HEK293T (cell line): Measurements from ENCODE around the gene KCNIP1.

ENCODE experiments used
- CTCF ChIA-PET: fragments of 350-600 bp; formaldehyde crosslinking; extraction: SDS; loops from one replicate; lab custom pipeline; 2021; ENCODE audit warnings: antibody characterized with exemption, inconsistent platforms; lab: Yijun Ruan, JAX
- POLR2A ChIA-PET: fragments of 350-600 bp; formaldehyde crosslinking; extraction: SDS; loops from one replicate; lab custom pipeline; 2020; ENCODE audit warnings: antibody characterized with exemption, inconsistent platforms; lab: Yijun Ruan, JAX
- DNase-seq: peaks from one replicate; pipeline ENCODE4 v3.0.0; 2012; ENCODE audit warnings: mixed read lengths; ENCODE audit errors: extremely low spot score
- ARNT ChIP-seq: fragments of 450-650 bp; IDR thresholded peaks from 2 replicates; pipeline ENCODE4 v1.6.1; 2017; ENCODE audit warnings: mild to moderate bottlenecking
- BHLHE40 ChIP-seq: fragments of 450-650 bp; IDR thresholded peaks from 2 replicates; pipeline ENCODE4 v1.6.1; 2016; ENCODE audit warnings: mild to moderate bottlenecking, moderate library complexity, borderline replicate concordance
- CTBP1 ChIP-seq: fragments of 450-650 bp; IDR thresholded peaks from 2 replicates; pipeline ENCODE4 v1.6.1; 2016; ENCODE audit warnings: borderline replicate concordance
- ELF4 ChIP-seq: fragments of 450-650 bp; IDR thresholded peaks from 2 replicates; pipeline ENCODE4 v1.6.1; 2017; ENCODE audit warnings: antibody characterized with exemption
- FOXA1 ChIP-seq: fragments of 450-650 bp; IDR thresholded peaks from 2 replicates; pipeline ENCODE4 v1.6.1; 2016; ENCODE audit warnings: mild to moderate bottlenecking
- FOXK2 ChIP-seq: fragments of 450-650 bp; IDR thresholded peaks from 2 replicates; pipeline ENCODE4 v1.6.1; 2016; ENCODE audit warnings: mild to moderate bottlenecking
- FOXM1 ChIP-seq: fragments of 450-650 bp; IDR thresholded peaks from 2 replicates; pipeline ENCODE4 v1.6.1; 2017; ENCODE audit warnings: mild to moderate bottlenecking, borderline replicate concordance
- HDGF ChIP-seq: fragments of 450-650 bp; IDR thresholded peaks from 2 replicates; pipeline ENCODE4 v1.6.1; 2017; ENCODE audit warnings: antibody characterized with exemption, borderline replicate concordance
- L3MBTL2 ChIP-seq: fragments of 450-650 bp; conservative IDR thresholded peaks from 2 replicates; pipeline ENCODE4 v1.6.1; 2016; ENCODE audit warnings: mild to moderate bottlenecking
- LEF1 ChIP-seq: fragments of 450-650 bp; IDR thresholded peaks from 2 replicates; pipeline ENCODE4 v1.6.1; 2017; ENCODE audit warnings: mild to moderate bottlenecking, borderline replicate concordance
- NFRKB ChIP-seq: fragments of 450-650 bp; IDR thresholded peaks from 2 replicates; pipeline ENCODE4 v1.6.1; 2016; ENCODE audit warnings: mild to moderate bottlenecking, moderate library complexity
- SP1 ChIP-seq: fragments of 450-650 bp; IDR thresholded peaks from 2 replicates; pipeline ENCODE4 v1.6.1; 2017
- SUZ12 ChIP-seq: fragments of 450-650 bp; IDR thresholded peaks from 2 replicates; pipeline ENCODE4 v1.6.1; 2016; ENCODE audit warnings: mild to moderate bottlenecking
- TARDBP ChIP-seq: fragments of 450-650 bp; IDR thresholded peaks from 2 replicates; pipeline ENCODE4 v1.6.1; 2016
- ZNF384 ChIP-seq: fragments of 450-650 bp; IDR thresholded peaks from 2 replicates; pipeline ENCODE4 v1.6.1; 2016
- TF ChIP-seq, protein P1 (sequence below): fragments of 450-650 bp; IDR thresholded peaks from 2 replicates; pipeline ENCODE4 v1.6.1; 2016

Gene KCNIP1

DNA sequence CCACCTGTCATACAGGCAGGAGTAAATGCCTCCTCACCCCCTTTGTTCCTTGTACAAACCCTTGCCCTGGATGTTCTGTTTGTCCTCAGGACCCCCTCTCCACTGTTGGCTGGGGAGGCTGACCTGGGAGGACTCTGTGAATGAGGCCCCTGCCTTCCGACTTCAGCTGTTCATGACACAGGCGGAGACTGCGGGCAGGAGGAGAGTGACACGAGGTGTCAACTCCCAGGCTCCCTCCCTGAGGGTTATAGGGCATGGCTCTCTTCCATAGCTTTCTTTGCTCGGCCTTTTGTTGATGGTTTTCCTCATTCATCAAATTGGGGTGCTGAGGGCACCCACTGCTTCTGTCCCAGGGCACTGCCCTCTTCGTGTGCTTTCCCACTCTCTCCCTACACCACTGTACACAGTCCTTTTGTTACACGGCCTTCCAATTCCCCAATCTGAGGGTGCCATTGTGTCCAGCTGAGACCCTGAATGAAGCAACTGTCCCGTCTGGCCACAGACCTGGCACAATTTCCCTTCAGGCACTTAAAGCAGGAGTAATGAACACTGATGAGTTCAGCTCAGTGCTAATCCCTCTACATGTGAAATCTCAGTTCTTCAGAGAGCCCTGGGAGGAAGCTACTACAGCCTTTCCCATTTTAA lies 33.8 kb downstream of the KCNIP1 start:
- TF ChIP-seq BHLHE40 (no peak), ELF4 (no peak), TARDBP (no peak), SUZ12 (no peak), FOXM1 (no peak), SP1 (no peak), ARNT (no peak), CTBP1 (no peak), L3MBTL2 (no peak), ZNF384 (no peak), FOXA1 (no peak)
- DNase-seq: no peak
- ChIA-PET POLR2A (no interaction called here), CTCF (no interaction called here)

DNA sequence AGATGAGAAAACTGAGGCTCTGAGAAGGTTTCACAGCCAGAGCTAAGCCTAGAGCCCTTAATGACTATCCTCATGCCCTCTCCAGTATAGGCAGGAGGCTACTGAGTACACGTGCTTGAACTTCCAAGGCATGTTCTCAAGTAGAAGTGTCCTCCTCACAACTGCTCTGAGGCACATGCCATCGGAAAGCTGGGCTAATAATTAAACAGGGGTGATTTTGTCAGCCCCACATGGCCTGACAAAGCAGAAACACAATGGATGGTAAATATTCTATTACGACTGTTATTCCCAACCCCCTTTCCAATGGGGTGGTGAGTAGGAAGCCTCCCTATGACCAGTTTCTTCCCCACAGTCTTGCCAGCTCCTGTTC lies 34.3 kb downstream of the KCNIP1 start:
- TF ChIP-seq BHLHE40 (no peak), NFRKB (no peak), TARDBP (no peak), ZNF384 (no peak), LEF1 (no peak), ARNT (no peak), FOXM1 (no peak), CTBP1 (no peak), FOXA1 (no peak), HDGF (no peak), SP1 (no peak), ELF4 (no peak), FOXK2 (no peak), L3MBTL2 (no peak), SUZ12 (no peak)
- TF ChIP-seq, protein P1, sequence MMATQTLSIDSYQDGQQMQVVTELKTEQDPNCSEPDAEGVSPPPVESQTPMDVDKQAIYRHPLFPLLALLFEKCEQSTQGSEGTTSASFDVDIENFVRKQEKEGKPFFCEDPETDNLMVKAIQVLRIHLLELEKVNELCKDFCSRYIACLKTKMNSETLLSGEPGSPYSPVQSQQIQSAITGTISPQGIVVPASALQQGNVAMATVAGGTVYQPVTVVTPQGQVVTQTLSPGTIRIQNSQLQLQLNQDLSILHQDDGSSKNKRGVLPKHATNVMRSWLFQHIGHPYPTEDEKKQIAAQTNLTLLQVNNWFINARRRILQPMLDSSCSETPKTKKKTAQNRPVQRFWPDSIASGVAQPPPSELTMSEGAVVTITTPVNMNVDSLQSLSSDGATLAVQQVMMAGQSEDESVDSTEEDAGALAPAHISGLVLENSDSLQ: no peak
- ChIA-PET POLR2A (no interaction called here), CTCF (no interaction called here)
- DNase-seq: no peak

DNA sequence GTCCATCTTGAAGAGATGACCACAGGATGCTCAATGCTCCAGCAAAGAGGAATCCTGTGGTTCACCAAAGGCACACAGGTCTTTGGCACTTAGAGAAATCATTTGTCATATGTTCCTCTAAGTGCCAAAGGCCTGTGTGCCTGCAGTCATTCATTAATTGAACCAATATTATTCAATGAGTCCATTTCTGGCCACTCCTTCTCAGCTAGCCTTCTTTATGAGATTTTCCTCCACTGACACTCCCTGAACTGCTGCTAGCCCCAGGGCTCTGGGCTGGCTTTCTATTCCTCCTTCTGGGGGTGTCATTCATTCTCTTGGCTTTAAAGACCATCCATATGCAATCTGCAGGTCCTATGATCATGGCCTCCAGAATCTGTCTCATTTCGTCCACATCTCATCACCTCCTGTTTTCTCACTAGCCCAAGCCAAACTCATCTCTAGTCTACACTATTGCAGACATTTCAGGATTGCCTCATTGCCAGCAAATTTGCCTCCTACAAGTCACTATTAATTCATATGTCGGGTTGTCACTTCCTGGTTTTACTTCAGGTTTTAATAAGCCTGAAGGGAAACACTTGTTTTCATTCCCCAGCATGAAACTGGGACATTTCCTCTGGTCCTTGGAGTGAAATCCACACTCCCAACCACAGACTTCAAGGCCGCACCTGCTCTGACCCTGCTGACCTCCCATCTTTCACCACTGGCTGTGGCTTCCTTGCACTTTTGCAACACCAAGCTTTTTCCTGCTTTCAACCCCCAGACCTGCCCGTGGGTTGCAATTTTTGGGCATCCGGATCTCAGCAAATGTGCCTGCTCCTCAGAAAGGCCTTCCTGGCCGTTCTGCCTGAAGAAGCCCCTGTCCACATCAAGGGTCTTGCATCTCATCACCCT lies 35.1 kb downstream of the KCNIP1 start:
- ChIA-PET POLR2A (no interaction called here), CTCF (no interaction called here)
- DNase-seq: no peak
- TF ChIP-seq FOXM1 (no peak), LEF1 (no peak), HDGF (no peak), ARNT (no peak), ELF4 (no peak), NFRKB (no peak), L3MBTL2 (no peak), TARDBP (no peak), SP1 (no peak), SUZ12 (no peak), ZNF384 (no peak), BHLHE40 (no peak), FOXK2 (no peak)
- TF ChIP-seq, protein P1: no peak

DNA sequence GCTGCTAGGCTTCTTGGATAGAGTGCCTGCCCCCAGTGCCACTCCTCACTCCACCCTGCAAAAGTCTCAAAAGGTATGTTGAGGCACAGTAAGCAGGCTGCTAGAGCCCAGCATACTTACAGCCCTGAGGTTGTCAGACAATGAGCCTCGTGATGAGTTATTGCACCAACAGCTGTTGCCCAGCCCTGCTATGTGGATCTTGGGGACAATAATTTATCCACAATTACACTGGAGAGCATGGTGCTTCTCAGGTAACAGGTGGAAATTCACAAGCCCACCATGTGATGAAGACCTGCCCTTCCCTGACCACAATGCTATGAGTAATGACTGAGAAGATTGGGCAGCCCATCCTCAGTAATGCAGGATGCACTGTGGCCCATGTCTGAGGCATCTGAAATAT lies 36.5 kb downstream of the KCNIP1 start:
- TF ChIP-seq, protein P1: no peak
- TF ChIP-seq ZNF384: no peak
- TF ChIP-seq ARNT: no peak
- TF ChIP-seq TARDBP: no peak
- no peak for TF ChIP-seq SUZ12
- TF ChIP-seq L3MBTL2: no peak
- no peak for TF ChIP-seq FOXK2
- no peak for TF ChIP-seq SP1
- no peak for TF ChIP-seq FOXA1
- TF ChIP-seq NFRKB: no peak
- no peak for TF ChIP-seq LEF1
- no peak for TF ChIP-seq HDGF
- TF ChIP-seq FOXM1: no peak
- no peak for TF ChIP-seq ELF4
- TF ChIP-seq CTBP1: no peak
- no peak for TF ChIP-seq BHLHE40
- CTCF ChIA-PET: no interaction called here
- no peak for DNase-seq
- POLR2A ChIA-PET: no interaction called here

DNA sequence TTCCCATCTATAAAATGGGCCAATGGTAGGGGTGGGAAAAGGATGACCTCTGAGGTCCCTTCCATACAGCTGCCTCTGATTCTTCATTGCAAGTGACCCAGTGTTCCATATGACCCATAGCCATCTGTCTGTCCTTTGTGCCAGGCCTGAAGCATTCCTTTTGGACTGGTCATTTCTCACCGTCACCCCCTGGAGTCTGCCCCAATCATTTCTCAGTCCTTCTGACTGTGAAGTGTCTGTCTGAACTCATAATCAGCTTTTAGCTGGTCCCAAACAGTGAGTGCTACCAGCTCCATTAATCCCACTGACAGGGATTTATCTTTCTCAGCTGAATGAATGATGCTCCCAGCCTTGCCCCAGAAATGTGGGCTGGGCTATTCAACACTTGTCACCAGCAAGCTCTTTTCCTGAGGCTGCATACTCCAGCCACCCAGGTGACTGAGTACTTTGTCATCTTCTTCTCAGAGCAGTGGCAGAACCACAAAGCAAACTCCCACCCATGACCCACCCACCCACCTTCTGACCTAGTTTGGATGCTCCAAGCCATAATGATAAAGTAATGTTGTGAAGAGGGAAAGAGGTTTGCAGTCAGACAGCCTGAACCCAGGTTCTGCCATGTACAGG lies 37.4 kb downstream of the KCNIP1 start:
- ChIA-PET CTCF (no interaction called here), POLR2A (no interaction called here)
- DNase-seq: no peak
- no peak for TF ChIP-seq SUZ12
- no peak for TF ChIP-seq CTBP1
- no peak for TF ChIP-seq ZNF384
- TF ChIP-seq SP1: no peak
- TF ChIP-seq ELF4: no peak
- no peak for TF ChIP-seq LEF1
- TF ChIP-seq, protein P1: no peak
- TF ChIP-seq FOXK2: no peak
- no peak for TF ChIP-seq TARDBP
- no peak for TF ChIP-seq FOXM1
